ENCODE measurements around the gene KBTBD6.
A peak's percentile ranks its signal among the peaks of the same experiment; 100 is the strongest.

KBTBD6 gene

GRCh38 chr13:41132512-41133152 lies at the start of gene KBTBD6:
Gene KBTBD6, minus strand, starts transcription at chr13:41132802. Its CDS starts 291 bp downstream, at chr13:41132511.
- no peaks in the 10 kb centered on the region for H4K20me1 ChIP-seq (ENCODE audit: insufficient read depth, low read length)

GRCh38 chr13:41182231-41182630 lies 49.6 kb upstream of the KBTBD6 start:
- H3K27ac ChIP-seq (ENCODE audit: low read length), result no peak overlapping the region
- TF ChIP-seq EZH2phosphoT487 (IDR thresholded peaks at IDR 0.05; ENCODE audit: low read depth) (no peak), CTCF (IDR thresholded peaks at IDR 0.05; ENCODE audit: low read depth, low read length) (no peak)

More at GRCh38 chr13:41132512-41133152, at the start of gene KBTBD6:
- peak within 1 kb of the TSS; percentile 69 for H3K4me2 ChIP-seq (ENCODE audit: low read length)
- peaks cover 18% of the 10 kb centered on the region for H3K4me1 ChIP-seq (ENCODE audit: low read length)
- H2AFZ ChIP-seq (ENCODE audit: low read depth, low read length), result peak within 1 kb of the TSS; percentile 95
- H3K27me3 ChIP-seq (ENCODE audit: low read depth, low read length), result no peaks in the 10 kb centered on the region
- peak within 1 kb of the TSS; percentile 87 for H3K9ac ChIP-seq (ENCODE audit: low read length)
- TF ChIP-seq EZH2phosphoT487 (IDR thresholded peaks at IDR 0.05; ENCODE audit: low read depth), result no peak
- no peak for TF ChIP-seq CTCF (IDR thresholded peaks at IDR 0.05; ENCODE audit: low read depth, low read length)
- peaks cover 14% of the 10 kb centered on the region for H3K36me3 ChIP-seq (replicated peaks; ENCODE audit: low read depth, low read length)
- H3K27ac ChIP-seq (ENCODE audit: low read length), result peak within 1 kb of the TSS; percentile 3; the same call in 1 of the 2 replicates
- peaks cover 42% of the 10 kb centered on the region for H3K79me2 ChIP-seq (ENCODE audit: low read length)
- H3K4me3 ChIP-seq (ENCODE audit: low read length), result peak within 1 kb of the TSS; percentile 80
- H3K9me3 ChIP-seq (ENCODE audit: insufficient read depth, low read length), result no peaks in the 10 kb centered on the region

GRCh38 chr13:41179593-41180250 lies 47.1 kb upstream of the KBTBD6 start:
- no peak overlapping the region for H3K4me2 ChIP-seq (ENCODE audit: low read length)
- 0 out of 2 replicates have a peak, but pooled peaks cover 4% of the 10 kb centered on the region for H3K4me1 ChIP-seq (ENCODE audit: low read length)
- no peaks in the 10 kb centered on the region for H4K20me1 ChIP-seq (ENCODE audit: insufficient read depth, low read length)
- no peaks in the 10 kb centered on the region for H3K27me3 ChIP-seq (ENCODE audit: low read depth, low read length)
- no peak overlapping the region for H3K4me3 ChIP-seq (ENCODE audit: low read length)
- no peaks in the 10 kb centered on the region for H3K79me2 ChIP-seq (ENCODE audit: low read length)
- no peak for TF ChIP-seq CTCF (IDR thresholded peaks at IDR 0.05; ENCODE audit: low read depth, low read length)
- TF ChIP-seq EZH2phosphoT487 (IDR thresholded peaks at IDR 0.05; ENCODE audit: low read depth), result no peak
- no peaks in the 10 kb centered on the region for H3K9me3 ChIP-seq (ENCODE audit: insufficient read depth, low read length)
- H3K36me3 ChIP-seq (replicated peaks; ENCODE audit: low read depth, low read length), result no peaks in the 10 kb centered on the region
- no peak overlapping the region for H3K27ac ChIP-seq (ENCODE audit: low read length)
- H3K9ac ChIP-seq (ENCODE audit: low read length), result no peak overlapping the region
- no peak overlapping the region for H2AFZ ChIP-seq (ENCODE audit: low read depth, low read length)

More at GRCh38 chr13:41182231-41182630, 49.6 kb upstream of the KBTBD6 start:
- Histone ChIP-seq H3K4me2 (ENCODE audit: low read length) (no peak overlapping the region), H2AFZ (ENCODE audit: low read depth, low read length) (no peak overlapping the region), H3K4me1 (ENCODE audit: low read length) (0 out of 2 replicates have a peak, but pooled peaks cover 4% of the 10 kb centered on the region), H3K4me3 (ENCODE audit: low read length) (no peak overlapping the region), H3K27me3 (ENCODE audit: low read depth, low read length) (no peaks in the 10 kb centered on the region), H3K9me3 (ENCODE audit: insufficient read depth, low read length) (no peaks in the 10 kb centered on the region), H3K36me3 (replicated peaks; ENCODE audit: low read depth, low read length) (no peaks in the 10 kb centered on the region), H3K79me2 (ENCODE audit: low read length) (no peaks in the 10 kb centered on the region), H4K20me1 (ENCODE audit: insufficient read depth, low read length) (no peaks in the 10 kb centered on the region), H3K9ac (ENCODE audit: low read length) (no peak overlapping the region)

- no peaks in the 10 kb centered on the region for H3K79me2 ChIP-seq (ENCODE audit: low read length)
- no peaks in the 10 kb centered on the region for H3K36me3 ChIP-seq (replicated peaks; ENCODE audit: low read depth, low read length)
- H3K4me2 ChIP-seq (ENCODE audit: low read length), result no peak overlapping the region
- no peak overlapping the region for H3K9ac ChIP-seq (ENCODE audit: low read length)
- 0 out of 2 replicates have a peak, but pooled peaks cover 4% of the 10 kb centered on the region for H3K4me1 ChIP-seq (ENCODE audit: low read length)
- H3K9me3 ChIP-seq (ENCODE audit: insufficient read depth, low read length), result no peaks in the 10 kb centered on the region
- no peak for TF ChIP-seq EZH2phosphoT487 (IDR thresholded peaks at IDR 0.05; ENCODE audit: low read depth)
- TF ChIP-seq CTCF (IDR thresholded peaks at IDR 0.05; ENCODE audit: low read depth, low read length), result no peak
- H4K20me1 ChIP-seq (ENCODE audit: insufficient read depth, low read length), result no peaks in the 10 kb centered on the region
- H3K27ac ChIP-seq (ENCODE audit: low read length), result no peak overlapping the region
- no peak overlapping the region for H3K4me3 ChIP-seq (ENCODE audit: low read length)
- H2AFZ ChIP-seq (ENCODE audit: low read depth, low read length), result no peak overlapping the region
- no peaks in the 10 kb centered on the region for H3K27me3 ChIP-seq (ENCODE audit: low read depth, low read length)
Observed at GRCh38 chr13:41178040-41178439, 45.4 kb upstream of the KBTBD6 start.

All from OCI-LY3 (cell line).